Right atrium auricular region (tissue), 2 donors: ENCODE measurements around the gene CRTAC1. TPM values are rescaled to one million over a fixed set of nuclear protein-coding genes. Genes with fewer than 3 reads are reported as not detected.

Source experiments
- DNase-seq: peaks from one replicate; pipeline ENCODE4 v3.0.0-alpha.2; 2019; ENCODE audit warnings: low spot score
- H3K27ac ChIP-seq, 2 donors: fragments of 200-600 bp; sonication (generic); 1 replicate in 1 of 2; 2 replicates in 1 of 2; pipeline ENCODE4 v1.5.1; 2016 to 2019
- H3K27me3 ChIP-seq, 2 donors: fragments of 200-600 bp; sonication (generic); one replicate each; pipeline versions ENCODE4 v1.5.1 to v1.6.0; 2017 to 2019
- H3K36me3 ChIP-seq: fragments of 200-600 bp; sonication (generic); one replicate; pipeline ENCODE4 v1.5.1; 2016
- H3K4me1 ChIP-seq, 2 donors: fragments of 200-600 bp; sonication (generic); one replicate each; pipeline versions ENCODE4 v1.5.1 to v1.6.0; 2017 to 2019
- H3K4me3 ChIP-seq, 2 donors: fragments of 200-600 bp; sonication (generic); 1 replicate in 1 of 2; 2 replicates in 1 of 2; pipeline ENCODE4 v1.5.1; 2017 to 2019; ENCODE audit warnings: mild to moderate bottlenecking in 1 of 2, moderate library complexity in 1 of 2
- H3K9me3 ChIP-seq, 2 donors: fragments of 200-600 bp; sonication (generic); one replicate each; pipeline ENCODE4 v1.5.1; 2019
- CTCF ChIP-seq, 2 donors: fragments of 200-600 bp; sonication (generic); IDR thresholded peaks; one replicate each; pipeline ENCODE4 v1.5.1; 2019; ENCODE audit warnings: antibody characterized with exemption in 2 of 2
- total RNA-seq, 2 donors: library from RNA; depleted of rRNA; stranded (reverse); fragments of >200 nt; gene quantifications; one replicate each; pipeline ENCODE4 v1.1.0, GENCODE V29; 2016

CRTAC1 gene
- total RNA-seq = 1 to 10 TPM; 3.5 to 5.6 TPM

GRCh38 chr10:98030093-98030821 lies at the start of gene CRTAC1:
Gene CRTAC1 (minus strand): TSS chr10:98030621. CDS start chr10:98030472, 149 bp downstream.
- DNase-seq = peak; percentile 60
- peak in 1 of 2 donors; percentile 15 for TF ChIP-seq CTCF (IDR thresholded peaks at IDR 0.05)
- Histone ChIP-seq H3K9me3 (no peaks in the 10 kb centered on the region), H3K27ac (peak within 1 kb of the TSS; percentile 51 to 60), H3K4me3 (peak within 1 kb of the TSS; percentile 48 to 59), H3K4me1 (peaks cover 0 to 22% of the 10 kb centered on the region in 2 donors), H3K27me3 (peaks cover 0 to 3% of the 10 kb centered on the region in 2 donors), H3K36me3 (no peaks in the 10 kb centered on the region)

GRCh38 chr10:98078774-98079173 lies 48.4 kb upstream of the CRTAC1 start:
- no peak overlapping the region for H3K4me3 ChIP-seq
- H3K9me3 ChIP-seq = no peaks in the 10 kb centered on the region
- H3K4me1 ChIP-seq = no peaks in the 10 kb centered on the region
- no peak for DNase-seq
- H3K27me3 ChIP-seq = no peaks in the 10 kb centered on the region
- H3K36me3 ChIP-seq = no peaks in the 10 kb centered on the region
- no peak overlapping the region for H3K27ac ChIP-seq
- no peak for TF ChIP-seq CTCF (IDR thresholded peaks at IDR 0.05)

GRCh38 chr10:98077223-98077622 lies 46.8 kb upstream of the CRTAC1 start:
- no peak for DNase-seq
- no peak overlapping the region for H3K27ac ChIP-seq
- H3K4me1 ChIP-seq = no peaks in the 10 kb centered on the region
- TF ChIP-seq CTCF (IDR thresholded peaks at IDR 0.05) = no peak
- no peak overlapping the region for H3K4me3 ChIP-seq
- no peaks in the 10 kb centered on the region for H3K9me3 ChIP-seq
- no peaks in the 10 kb centered on the region for H3K27me3 ChIP-seq
- H3K36me3 ChIP-seq = no peaks in the 10 kb centered on the region

- Histone ChIP-seq H3K4me1 (no peaks in the 10 kb centered on the region), H3K36me3 (no peaks in the 10 kb centered on the region), H3K4me3 (no peak overlapping the region), H3K27me3 (no peaks in the 10 kb centered on the region), H3K27ac (no peak overlapping the region), H3K9me3 (no peaks in the 10 kb centered on the region)
- DNase-seq = no peak
- TF ChIP-seq CTCF (IDR thresholded peaks at IDR 0.05) = no peak
Observed at GRCh38 chr10:98076086-98076485, 45.7 kb upstream of the CRTAC1 start.

- no peak overlapping the region for H3K27ac ChIP-seq
- DNase-seq = no peak
- TF ChIP-seq CTCF (IDR thresholded peaks at IDR 0.05) = no peak
- no peaks in the 10 kb centered on the region for H3K27me3 ChIP-seq
- H3K4me1 ChIP-seq = no peaks in the 10 kb centered on the region
- H3K36me3 ChIP-seq = no peaks in the 10 kb centered on the region
- no peak overlapping the region for H3K4me3 ChIP-seq
- H3K9me3 ChIP-seq = no peaks in the 10 kb centered on the region
Observed at GRCh38 chr10:98074315-98074911, 44.0 kb upstream of the CRTAC1 start.
